Activated naive CD4-positive, alpha-beta T cell treated with Interleukin-2 at 50 U/mL for 16 hours (primary cell): ENCODE data around the gene LRRC70.
"Not testable (repeated sequence)": the region's sequence is repeated elsewhere in the genome, so short reads cannot be mapped to it uniquely, and the experiment has no call there.

Experiments
- DNase-seq: peaks from one replicate; pipeline ENCODE4 v3.0.0-alpha.2; 2020

Gene LRRC70

GRCh38 chr5:62614355-62614754, 35.7 kb downstream of the LRRC70 start:
- no peak for DNase-seq

- DNase-seq, result no peak
Observed at GRCh38 chr5:62616615-62617277, 38.1 kb downstream of the LRRC70 start.

- no peak for DNase-seq
Observed at GRCh38 chr5:62617943-62618342, 39.3 kb downstream of the LRRC70 start.

DNA sequence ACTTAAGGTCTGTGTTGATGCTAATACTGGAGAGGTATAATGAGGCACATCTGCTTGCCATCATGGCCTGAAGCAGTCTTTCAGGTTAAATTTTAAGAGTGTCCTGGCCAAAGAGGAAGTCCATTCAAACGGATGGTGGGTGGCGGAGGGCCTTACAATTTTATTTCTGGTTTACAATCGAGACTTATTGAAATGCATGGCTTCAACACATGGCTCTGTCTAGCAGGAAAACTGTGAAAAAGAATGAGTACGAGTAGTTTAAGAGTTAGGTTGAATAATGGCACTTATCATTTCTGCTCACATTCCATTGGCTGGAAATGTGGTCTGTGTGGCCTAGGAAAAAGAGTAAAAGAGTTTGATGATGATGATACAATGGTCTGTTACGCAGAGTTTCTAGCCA, 42.1 kb downstream of the LRRC70 start:
- DNase-seq, result no peak

GRCh38 chr5:62621280-62621679, 42.7 kb downstream of the LRRC70 start:
- DNase-seq, result no peak

DNA sequence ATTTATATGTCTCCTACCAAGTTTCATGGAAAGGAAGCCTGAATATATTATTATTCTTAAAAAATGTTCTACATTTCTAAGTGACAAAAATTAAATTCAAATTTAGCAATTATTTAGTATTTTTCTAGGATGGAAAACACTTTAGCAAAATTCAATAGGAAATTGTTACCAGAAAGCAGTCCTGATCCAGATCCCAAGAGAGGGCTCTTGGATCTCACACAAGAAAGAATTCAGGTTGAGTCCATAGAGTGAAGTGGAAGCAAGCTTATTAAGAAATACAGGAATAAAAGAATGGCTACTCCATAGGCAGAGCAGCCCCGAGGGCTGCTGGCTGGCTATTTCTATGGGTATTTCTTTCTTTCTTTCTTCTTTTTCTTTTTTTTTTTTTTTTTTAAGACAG, 44.7 kb downstream of the LRRC70 start:
- no peak for DNase-seq

DNA sequence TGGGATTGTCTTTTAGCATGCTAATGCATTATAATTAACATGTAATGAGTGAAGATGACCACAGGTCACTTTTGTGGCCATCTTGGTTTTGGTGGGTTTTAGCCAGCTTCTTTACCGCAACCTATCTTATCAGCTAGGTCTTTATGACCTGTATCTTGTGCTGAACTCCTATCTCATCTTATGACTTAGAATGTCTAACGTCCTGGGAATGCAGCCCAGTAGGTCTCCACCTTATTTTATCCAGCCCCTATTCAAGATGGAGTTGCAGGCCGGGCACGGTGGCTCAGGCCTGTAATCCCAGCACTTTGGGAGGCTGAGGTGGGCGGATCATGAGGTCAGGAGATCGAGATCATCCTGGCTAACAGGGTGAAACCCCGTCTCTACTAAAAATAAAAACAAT, 45.8 kb downstream of the LRRC70 start:
- not testable (repeated sequence) for DNase-seq

DNA sequence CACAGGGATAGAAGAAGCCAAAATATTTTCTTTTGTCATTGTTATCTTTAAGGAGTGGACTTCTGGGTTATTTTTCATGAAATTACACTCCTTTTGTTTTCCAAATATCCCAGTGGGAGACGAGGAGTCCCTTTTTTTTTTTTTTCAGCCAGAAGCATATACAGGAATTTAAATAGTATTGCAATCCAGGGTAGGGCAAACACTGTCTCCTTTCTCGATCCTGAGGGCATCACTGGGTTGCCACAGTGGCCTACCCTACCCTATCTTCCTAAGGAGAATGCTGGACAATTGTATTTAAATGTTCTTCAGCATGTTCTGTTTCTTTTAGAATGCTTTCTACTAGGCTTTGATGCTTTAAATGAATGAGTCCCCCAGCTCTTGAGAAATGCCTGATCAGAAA, 47.9 kb downstream of the LRRC70 start:
- no peak for DNase-seq

- DNase-seq, result no peak
Observed at GRCh38 chr5:62627121-62627520, 48.5 kb downstream of the LRRC70 start.

DNA sequence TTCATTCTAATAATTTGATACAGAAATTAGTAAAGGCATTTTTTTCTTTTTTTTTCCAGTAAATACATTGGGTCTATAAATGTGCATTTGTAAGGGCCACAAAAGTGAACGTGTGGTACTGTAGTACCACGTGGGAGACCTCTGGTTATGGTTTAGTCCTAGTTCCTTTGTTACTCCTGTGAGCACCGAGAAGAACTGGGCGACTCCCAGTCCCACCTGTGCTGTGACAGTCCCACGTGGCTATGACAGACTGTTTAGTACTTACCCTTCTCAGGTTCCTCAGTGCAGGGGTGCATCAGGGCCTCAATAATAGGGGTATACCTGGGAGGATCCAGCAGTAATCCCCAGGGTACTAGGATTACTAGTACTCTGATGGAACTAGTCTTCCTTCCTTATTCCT, 49.3 kb downstream of the LRRC70 start:
- DNase-seq, result no peak
